Right atrium auricular region (tissue), 2 donors: Measurements from ENCODE around the gene IGF2BP3. TPM values are rescaled to one million over a fixed set of nuclear protein-coding genes. Genes with fewer than 3 reads are reported as not detected.
"Not testable (repeated sequence)": the region's sequence is repeated elsewhere in the genome, so short reads cannot be mapped to it uniquely, and the experiment has no call there.

ENCODE experiments used
- DNase-seq: peaks from one replicate; pipeline ENCODE4 v3.0.0-alpha.2; 2019; ENCODE audit warnings: low spot score
- H3K27ac ChIP-seq, 2 donors: fragments of 200-600 bp; sonication (generic); 1 replicate in 1 of 2; 2 replicates in 1 of 2; pipeline ENCODE4 v1.5.1; 2016 to 2019
- H3K27me3 ChIP-seq, 2 donors: fragments of 200-600 bp; sonication (generic); one replicate each; pipeline versions ENCODE4 v1.5.1 to v1.6.0; 2017 to 2019
- H3K36me3 ChIP-seq: fragments of 200-600 bp; sonication (generic); one replicate; pipeline ENCODE4 v1.5.1; 2016
- H3K4me1 ChIP-seq, 2 donors: fragments of 200-600 bp; sonication (generic); one replicate each; pipeline versions ENCODE4 v1.5.1 to v1.6.0; 2017 to 2019
- H3K4me3 ChIP-seq, 2 donors: fragments of 200-600 bp; sonication (generic); 1 replicate in 1 of 2; 2 replicates in 1 of 2; pipeline ENCODE4 v1.5.1; 2017 to 2019; ENCODE audit warnings: mild to moderate bottlenecking in 1 of 2, moderate library complexity in 1 of 2
- H3K9me3 ChIP-seq, 2 donors: fragments of 200-600 bp; sonication (generic); one replicate each; pipeline ENCODE4 v1.5.1; 2019
- total RNA-seq, 2 donors: library from RNA; depleted of rRNA; stranded (reverse); fragments of >200 nt; gene quantifications; one replicate each; pipeline ENCODE4 v1.1.0, GENCODE V29; 2016
- TF ChIP-seq, protein P1 (sequence below), 2 donors: fragments of 200-600 bp; sonication (generic); IDR thresholded peaks; one replicate each; pipeline ENCODE4 v1.5.1; 2019; ENCODE audit warnings: antibody characterized with exemption in 2 of 2

IGF2BP3 gene
- not detected for total RNA-seq

DNA sequence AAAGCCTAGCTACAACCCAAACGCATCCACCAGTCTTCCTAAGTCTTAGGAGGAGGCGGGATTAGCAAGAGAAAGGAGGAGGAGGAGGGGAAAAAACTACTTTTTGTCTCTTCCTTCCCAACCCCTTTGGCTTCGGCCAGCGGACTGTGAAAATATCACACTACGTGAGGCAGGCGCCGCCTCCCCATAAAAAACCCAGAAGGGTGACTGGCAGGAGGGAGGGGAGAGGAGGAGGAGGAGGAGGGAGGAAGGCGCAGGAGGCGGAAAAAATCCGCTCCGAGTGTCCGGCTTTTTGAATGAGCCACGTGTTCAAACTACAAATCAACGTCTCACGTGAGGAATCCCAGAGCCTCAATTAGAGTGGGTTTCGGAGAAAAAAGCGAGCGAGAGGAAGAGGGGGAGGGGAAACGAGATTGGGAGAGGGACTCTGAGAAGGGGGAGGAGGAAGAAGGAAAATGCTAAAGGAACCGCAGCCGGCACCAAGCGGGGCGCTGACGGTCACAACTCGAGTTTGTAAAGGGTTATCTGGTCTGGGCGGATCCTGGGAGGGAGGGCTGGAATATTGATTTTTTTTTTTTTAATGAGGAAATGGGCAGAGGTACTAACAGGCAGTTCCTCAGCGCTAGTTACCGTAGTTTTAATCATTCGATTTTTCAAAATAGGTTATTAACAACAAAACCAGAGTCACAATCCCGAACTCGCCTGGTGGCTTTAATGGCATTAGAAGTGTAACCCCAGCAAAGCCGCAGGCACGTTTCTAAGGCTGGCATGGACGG, at the start of gene IGF2BP3:
IGF2BP3 (minus strand) TSS at position 162 of the 776 bp plus-strand sequence. CDS start 381 bp downstream, outside the sequence.
- H3K4me3 ChIP-seq = peak within 1 kb of the TSS; percentile 9 to 33
- no peak for DNase-seq
- no peak within 1 kb of the TSS for H3K27ac ChIP-seq
- peaks cover 0 to 25% of the 10 kb centered on the region in 2 donors for H3K9me3 ChIP-seq
- peaks cover 0 to 56% of the 10 kb centered on the region in 2 donors for H3K4me1 ChIP-seq
- no peaks in the 10 kb centered on the region for H3K36me3 ChIP-seq
- TF ChIP-seq, protein P1, sequence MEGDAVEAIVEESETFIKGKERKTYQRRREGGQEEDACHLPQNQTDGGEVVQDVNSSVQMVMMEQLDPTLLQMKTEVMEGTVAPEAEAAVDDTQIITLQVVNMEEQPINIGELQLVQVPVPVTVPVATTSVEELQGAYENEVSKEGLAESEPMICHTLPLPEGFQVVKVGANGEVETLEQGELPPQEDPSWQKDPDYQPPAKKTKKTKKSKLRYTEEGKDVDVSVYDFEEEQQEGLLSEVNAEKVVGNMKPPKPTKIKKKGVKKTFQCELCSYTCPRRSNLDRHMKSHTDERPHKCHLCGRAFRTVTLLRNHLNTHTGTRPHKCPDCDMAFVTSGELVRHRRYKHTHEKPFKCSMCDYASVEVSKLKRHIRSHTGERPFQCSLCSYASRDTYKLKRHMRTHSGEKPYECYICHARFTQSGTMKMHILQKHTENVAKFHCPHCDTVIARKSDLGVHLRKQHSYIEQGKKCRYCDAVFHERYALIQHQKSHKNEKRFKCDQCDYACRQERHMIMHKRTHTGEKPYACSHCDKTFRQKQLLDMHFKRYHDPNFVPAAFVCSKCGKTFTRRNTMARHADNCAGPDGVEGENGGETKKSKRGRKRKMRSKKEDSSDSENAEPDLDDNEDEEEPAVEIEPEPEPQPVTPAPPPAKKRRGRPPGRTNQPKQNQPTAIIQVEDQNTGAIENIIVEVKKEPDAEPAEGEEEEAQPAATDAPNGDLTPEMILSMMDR (IDR thresholded peaks at IDR 0.05) = no peak
- H3K27me3 ChIP-seq = peaks cover 70 to 88% of the 10 kb centered on the region in 2 donors

DNA sequence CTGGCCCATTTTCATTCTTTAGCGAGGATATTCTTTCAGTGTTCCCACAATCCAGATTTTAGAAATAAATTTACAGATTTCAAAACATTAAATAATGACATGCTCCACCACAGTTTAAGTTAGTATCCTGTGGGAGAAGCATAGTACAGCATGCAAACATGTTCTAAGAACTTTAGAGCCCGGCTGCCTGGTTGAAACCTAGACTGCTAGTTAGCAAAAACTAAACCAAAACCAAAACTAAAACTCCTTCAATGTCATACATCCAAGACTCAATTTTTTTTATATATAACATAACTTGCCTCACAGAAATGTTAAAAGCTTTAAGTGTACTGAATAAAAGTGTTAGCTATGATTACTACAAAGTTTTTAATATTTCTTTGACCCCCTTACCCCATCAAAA, 44.5 kb upstream of the IGF2BP3 start:
- Histone ChIP-seq H3K27ac (no peak overlapping the region), H3K4me3 (no peak overlapping the region), H3K27me3 (no peaks in the 10 kb centered on the region), H3K9me3 (no peaks in the 10 kb centered on the region), H3K36me3 (peaks cover 97% of the 10 kb centered on the region), H3K4me1 (no peaks in the 10 kb centered on the region)
- TF ChIP-seq, protein P1 (IDR thresholded peaks at IDR 0.05) = no peak
- no peak for DNase-seq

DNA sequence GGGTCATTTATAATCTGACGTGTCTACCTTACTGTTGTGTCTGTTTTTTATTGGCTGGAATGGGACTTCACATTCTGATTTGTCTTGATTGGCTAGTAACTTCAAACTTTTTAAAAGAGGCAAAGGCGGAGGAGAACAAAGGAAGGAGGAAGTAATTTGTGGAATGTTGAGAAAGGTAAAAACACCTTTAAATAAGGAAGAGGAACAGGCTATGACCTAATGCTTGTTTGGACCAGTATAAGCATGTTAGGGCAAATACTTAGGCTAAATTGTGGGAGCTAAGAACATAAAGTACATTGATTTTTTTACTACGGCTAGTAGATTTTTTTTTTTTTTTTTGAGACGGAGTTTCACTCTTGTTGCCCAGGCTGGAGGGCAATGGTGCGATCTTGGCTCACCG, 43.5 kb upstream of the IGF2BP3 start:
- not testable (repeated sequence) for H3K9me3 ChIP-seq, H3K27me3 ChIP-seq, H3K27ac ChIP-seq, H3K4me3 ChIP-seq, DNase-seq, H3K4me1 ChIP-seq
- peaks cover 97% of the 10 kb centered on the region for H3K36me3 ChIP-seq

DNA sequence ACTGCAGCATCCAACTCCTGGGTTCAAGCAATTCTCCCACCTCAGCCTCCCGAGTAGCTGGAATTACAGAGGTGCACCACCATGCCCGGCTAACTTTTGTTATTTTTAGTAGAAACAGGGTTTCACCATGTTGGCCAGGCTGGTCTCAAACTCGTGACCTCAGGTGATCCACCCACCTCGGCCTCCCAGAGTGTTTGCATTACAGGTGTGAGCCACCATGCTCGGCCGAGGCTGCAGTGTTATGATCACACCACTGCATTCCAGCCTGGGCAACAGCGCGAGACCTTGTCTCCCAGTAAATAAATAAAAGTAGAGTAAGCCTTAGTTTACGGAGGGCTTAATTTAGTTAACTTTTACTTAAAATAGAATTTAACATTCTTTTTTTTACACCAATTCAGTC, 23.7 kb upstream of the IGF2BP3 start:
- DNase-seq = no peak
- TF ChIP-seq, protein P1 (IDR thresholded peaks at IDR 0.05) = no peak

DNA sequence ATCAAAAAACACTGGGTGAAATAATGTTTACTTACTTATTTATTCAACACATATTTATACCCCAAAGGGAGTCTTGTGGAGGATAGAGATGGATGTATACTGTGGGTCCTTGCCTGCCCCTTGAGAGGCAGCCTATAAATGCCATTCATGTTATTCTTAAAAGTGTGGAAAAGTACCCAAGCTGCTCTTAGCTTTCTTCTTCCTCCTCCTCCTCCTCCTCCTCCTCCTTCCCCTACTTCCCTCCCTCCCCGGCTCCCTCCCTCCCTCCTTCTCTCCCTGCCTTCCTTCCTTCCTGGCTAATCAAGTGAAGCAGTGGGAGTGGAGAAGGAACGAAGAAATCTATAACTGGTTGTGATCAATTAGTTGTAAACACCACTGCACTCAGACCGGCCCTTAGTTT, 21.2 kb upstream of the IGF2BP3 start:
- TF ChIP-seq, protein P1 (IDR thresholded peaks at IDR 0.05) = no peak
- no peak overlapping the region for H3K27ac ChIP-seq
- no peak for DNase-seq
- H3K27me3 ChIP-seq = no peaks in the 10 kb centered on the region
- no peak overlapping the region for H3K4me3 ChIP-seq
- H3K36me3 ChIP-seq = no peaks in the 10 kb centered on the region
- no peaks in the 10 kb centered on the region for H3K9me3 ChIP-seq
- H3K4me1 ChIP-seq = no peaks in the 10 kb centered on the region

More for the DNA sequence above, 23.7 kb upstream of the IGF2BP3 start:
- Histone ChIP-seq H3K27ac (no peak overlapping the region), H3K36me3 (no peaks in the 10 kb centered on the region), H3K4me1 (no peaks in the 10 kb centered on the region), H3K9me3 (no peaks in the 10 kb centered on the region), H3K27me3 (no peaks in the 10 kb centered on the region), H3K4me3 (no peak overlapping the region)

DNA sequence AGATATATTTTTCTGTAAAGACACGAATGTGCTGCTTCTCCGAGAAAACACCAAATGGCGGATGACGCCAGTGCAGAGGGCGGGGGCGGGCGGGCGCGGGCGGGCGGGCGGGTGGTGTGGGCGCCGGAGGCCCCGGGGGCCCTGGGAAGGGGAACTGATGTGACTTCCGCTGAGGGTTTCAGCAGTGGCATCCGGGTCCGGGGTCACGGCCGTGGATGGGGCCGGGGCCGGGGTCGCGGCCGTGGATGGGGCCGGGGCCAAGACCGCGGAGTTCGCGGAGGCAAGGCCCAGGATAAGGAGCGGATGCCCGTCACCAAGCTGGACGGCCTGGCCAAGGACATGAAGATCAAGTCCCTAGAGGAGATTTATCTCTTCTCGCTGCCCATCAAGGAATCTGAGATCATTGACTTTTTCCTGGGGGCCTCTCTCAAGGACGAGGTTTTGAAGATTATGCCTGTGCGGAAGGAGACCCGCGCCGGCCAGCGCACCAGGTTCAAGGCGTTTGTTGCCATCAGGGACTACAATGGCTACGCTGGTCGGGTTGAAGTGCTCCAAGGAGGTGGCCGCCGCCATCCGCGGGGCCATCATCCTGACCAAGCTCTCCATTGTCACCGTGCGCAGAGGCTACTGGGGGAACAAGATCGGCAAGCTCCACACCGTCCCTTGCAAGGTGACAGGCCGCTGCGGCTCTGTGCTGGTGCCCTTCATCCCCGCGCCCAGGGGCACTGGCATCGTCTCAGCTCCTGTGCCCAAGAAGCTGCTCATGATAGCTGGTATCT, 20.3 kb upstream of the IGF2BP3 start:
- no peaks in the 10 kb centered on the region for H3K27me3 ChIP-seq
- TF ChIP-seq, protein P1 (IDR thresholded peaks at IDR 0.05) = no peak
- DNase-seq = no peak

DNA sequence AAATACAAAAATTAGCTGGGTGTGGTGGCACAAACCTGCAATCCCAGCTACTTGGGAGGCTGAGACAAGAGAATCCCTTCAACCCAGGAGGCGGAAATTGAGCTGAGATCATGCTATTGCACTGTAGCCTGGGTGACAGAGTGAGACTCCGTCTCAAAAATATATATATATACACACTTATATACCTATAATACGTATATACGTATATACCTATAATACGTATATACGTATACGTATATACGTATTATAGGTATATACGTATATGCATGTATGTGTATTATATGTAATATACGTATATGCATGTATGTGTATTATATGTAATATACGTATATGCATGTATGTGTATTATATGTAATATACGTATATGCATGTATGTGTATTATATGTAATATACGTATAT, 18.4 kb upstream of the IGF2BP3 start:
- not testable (repeated sequence) for H3K4me3 ChIP-seq, DNase-seq

More for the DNA sequence above, 20.3 kb upstream of the IGF2BP3 start:
- H3K27ac ChIP-seq = peak overlapping the region; percentile 50 to 62
- no peaks in the 10 kb centered on the region for H3K4me1 ChIP-seq
- no peaks in the 10 kb centered on the region for H3K9me3 ChIP-seq
- no peaks in the 10 kb centered on the region for H3K36me3 ChIP-seq
- peak overlapping the region; percentile 43 to 62 for H3K4me3 ChIP-seq

More for the DNA sequence above, 18.4 kb upstream of the IGF2BP3 start:
- not testable (repeated sequence) for H3K27ac ChIP-seq, H3K27me3 ChIP-seq, H3K9me3 ChIP-seq, H3K36me3 ChIP-seq, H3K4me1 ChIP-seq
